Measurements from ENCODE around the gene RXRA.
A peak's percentile ranks its signal among the peaks of the same experiment; 100 is the strongest.

RXRA gene

DNA sequence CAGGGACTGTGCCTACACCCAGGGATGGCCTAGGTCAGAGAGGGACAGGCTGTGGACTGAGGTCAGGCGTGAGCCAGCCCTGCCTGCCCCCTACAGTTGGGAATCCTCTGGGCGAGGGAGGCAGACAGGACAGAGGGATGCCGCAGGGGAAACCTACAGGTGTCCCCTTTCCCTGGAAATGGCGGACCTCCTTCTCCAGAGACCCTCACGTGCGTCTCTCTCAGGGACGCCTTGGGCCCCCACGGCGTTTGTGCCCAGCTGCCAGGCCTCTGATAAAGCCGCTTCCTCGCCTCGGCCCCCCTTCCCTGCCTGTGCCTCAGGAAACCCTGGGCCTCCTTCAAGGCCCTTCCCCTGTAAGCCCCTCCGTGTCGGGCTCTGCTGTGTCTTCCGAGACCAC, 129.3 kb downstream of the RXRA start:
- H3K27ac ChIP-seq (replicated peaks), result peak overlapping the region; percentile 57
- no peaks in the 10 kb centered on the region for H3K27me3 ChIP-seq (ENCODE audit: insufficient read depth, poor library complexity, severe bottlenecking)
- no peak overlapping the region for H3K4me3 ChIP-seq (replicated peaks; ENCODE audit: insufficient read depth, low read length)
- DNase-seq (ENCODE audit: low read depth in 1 of 2, low spot score in 1 of 2), result no peak
- TF ChIP-seq, protein P1, sequence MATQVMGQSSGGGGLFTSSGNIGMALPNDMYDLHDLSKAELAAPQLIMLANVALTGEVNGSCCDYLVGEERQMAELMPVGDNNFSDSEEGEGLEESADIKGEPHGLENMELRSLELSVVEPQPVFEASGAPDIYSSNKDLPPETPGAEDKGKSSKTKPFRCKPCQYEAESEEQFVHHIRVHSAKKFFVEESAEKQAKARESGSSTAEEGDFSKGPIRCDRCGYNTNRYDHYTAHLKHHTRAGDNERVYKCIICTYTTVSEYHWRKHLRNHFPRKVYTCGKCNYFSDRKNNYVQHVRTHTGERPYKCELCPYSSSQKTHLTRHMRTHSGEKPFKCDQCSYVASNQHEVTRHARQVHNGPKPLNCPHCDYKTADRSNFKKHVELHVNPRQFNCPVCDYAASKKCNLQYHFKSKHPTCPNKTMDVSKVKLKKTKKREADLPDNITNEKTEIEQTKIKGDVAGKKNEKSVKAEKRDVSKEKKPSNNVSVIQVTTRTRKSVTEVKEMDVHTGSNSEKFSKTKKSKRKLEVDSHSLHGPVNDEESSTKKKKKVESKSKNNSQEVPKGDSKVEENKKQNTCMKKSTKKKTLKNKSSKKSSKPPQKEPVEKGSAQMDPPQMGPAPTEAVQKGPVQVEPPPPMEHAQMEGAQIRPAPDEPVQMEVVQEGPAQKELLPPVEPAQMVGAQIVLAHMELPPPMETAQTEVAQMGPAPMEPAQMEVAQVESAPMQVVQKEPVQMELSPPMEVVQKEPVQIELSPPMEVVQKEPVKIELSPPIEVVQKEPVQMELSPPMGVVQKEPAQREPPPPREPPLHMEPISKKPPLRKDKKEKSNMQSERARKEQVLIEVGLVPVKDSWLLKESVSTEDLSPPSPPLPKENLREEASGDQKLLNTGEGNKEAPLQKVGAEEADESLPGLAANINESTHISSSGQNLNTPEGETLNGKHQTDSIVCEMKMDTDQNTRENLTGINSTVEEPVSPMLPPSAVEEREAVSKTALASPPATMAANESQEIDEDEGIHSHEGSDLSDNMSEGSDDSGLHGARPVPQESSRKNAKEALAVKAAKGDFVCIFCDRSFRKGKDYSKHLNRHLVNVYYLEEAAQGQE (IDR thresholded peaks at IDR 0.05; ENCODE audit: insufficient replicate concordance, low read depth), result no peak
- TF ChIP-seq SPI1 (IDR thresholded peaks at IDR 0.05; ENCODE audit: borderline replicate concordance, low read depth) (no peak), GABPA (IDR thresholded peaks at IDR 0.05; ENCODE audit: low read depth) (no peak)

DNA sequence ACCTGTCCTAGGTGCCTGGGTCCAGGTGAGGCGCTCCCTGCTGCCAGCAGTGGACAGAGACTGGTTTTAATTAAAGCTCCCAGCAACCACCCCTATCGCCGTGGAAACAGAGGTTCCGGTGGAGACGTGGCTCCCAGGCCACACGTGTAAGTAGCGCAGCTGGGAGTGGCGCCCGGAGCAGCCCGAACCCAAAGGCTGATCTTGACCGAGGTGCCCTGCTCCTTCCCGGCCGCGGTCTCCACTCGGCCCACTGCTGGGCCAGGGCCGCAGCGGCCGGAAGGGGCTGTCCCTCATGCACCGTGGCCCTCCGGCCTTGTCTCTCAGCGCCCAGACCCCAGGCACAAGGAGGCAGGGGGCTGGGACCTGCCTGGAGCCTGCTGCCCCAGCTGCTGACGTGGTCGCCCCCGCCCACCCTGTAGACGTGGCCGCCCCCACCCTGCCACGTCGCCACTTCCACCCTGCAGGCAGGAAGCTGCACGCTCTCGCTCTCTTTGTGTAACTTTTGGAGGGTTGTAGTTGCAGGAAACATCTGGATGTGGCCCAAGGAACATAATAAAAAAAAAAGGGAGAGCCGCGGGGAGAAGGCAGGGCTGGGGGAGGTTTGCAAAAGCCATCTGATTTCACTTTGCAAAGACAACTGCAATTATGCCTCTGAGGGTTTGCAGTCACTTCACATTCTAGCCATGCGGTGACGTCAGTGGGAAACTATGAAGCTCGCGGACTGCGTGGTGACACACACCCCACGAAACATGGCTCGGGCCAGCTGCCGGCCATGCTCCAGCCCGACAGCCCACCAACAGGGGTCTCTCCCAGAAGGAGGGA, 129.9 kb downstream of the RXRA start:
- peak overlapping the region; percentile 57 for H3K27ac ChIP-seq (replicated peaks)

DNA sequence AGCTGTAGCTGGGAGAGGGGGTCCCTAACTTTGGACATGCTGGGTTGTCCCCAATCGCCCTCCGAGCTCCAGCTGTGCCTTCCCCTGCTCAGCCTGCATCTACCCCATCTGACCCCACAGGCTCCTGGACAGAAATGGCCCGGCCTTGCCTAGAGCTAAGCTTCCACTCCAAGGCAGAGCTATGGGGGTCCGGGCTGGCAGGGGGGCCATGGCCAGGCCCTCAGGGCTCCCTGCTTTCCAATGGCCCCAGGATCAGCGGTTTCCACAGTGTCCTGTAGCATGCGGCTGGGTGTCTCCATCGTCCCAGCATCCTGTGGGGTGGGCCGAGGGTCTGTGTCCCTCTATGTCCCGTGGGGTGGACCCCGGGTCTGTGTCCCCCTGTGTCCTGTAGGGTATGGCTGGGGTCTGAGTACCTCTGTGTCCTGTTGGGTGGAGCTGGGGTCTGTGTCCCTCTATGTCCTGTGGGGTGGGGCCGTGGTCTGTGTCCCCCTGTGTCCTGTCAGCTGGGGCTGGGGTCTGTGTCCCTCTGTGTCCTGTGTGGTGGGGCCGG, 130.6 kb downstream of the RXRA start:
- Histone ChIP-seq H3K27me3 (ENCODE audit: insufficient read depth, poor library complexity, severe bottlenecking) (no peaks in the 10 kb centered on the region), H3K4me3 (replicated peaks; ENCODE audit: insufficient read depth, low read length) (no peak overlapping the region), H3K27ac (replicated peaks) (peak overlapping the region; percentile 10; the same call in 1 of the 2 replicates)
- DNase-seq (ENCODE audit: low read depth in 1 of 2, low spot score in 1 of 2), result no peak
- TF ChIP-seq GABPA (IDR thresholded peaks at IDR 0.05; ENCODE audit: low read depth) (no peak), SPI1 (IDR thresholded peaks at IDR 0.05; ENCODE audit: borderline replicate concordance, low read depth) (no peak), POLR2AphosphoS5 (IDR thresholded peaks at IDR 0.05; ENCODE audit: low read depth) (no peak)
- TF ChIP-seq, protein P1 (IDR thresholded peaks at IDR 0.05; ENCODE audit: insufficient replicate concordance, low read depth), result no peak
- TF ChIP-seq, protein P2, sequence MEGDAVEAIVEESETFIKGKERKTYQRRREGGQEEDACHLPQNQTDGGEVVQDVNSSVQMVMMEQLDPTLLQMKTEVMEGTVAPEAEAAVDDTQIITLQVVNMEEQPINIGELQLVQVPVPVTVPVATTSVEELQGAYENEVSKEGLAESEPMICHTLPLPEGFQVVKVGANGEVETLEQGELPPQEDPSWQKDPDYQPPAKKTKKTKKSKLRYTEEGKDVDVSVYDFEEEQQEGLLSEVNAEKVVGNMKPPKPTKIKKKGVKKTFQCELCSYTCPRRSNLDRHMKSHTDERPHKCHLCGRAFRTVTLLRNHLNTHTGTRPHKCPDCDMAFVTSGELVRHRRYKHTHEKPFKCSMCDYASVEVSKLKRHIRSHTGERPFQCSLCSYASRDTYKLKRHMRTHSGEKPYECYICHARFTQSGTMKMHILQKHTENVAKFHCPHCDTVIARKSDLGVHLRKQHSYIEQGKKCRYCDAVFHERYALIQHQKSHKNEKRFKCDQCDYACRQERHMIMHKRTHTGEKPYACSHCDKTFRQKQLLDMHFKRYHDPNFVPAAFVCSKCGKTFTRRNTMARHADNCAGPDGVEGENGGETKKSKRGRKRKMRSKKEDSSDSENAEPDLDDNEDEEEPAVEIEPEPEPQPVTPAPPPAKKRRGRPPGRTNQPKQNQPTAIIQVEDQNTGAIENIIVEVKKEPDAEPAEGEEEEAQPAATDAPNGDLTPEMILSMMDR (IDR thresholded peaks at IDR 0.05; ENCODE audit: insufficient read depth, low read length), result no peak

More for the DNA sequence above, 129.9 kb downstream of the RXRA start:
- peak; percentile 58 to 70 for DNase-seq (ENCODE audit: low read depth in 1 of 2, low spot score in 1 of 2)
- Histone ChIP-seq H3K4me3 (replicated peaks; ENCODE audit: insufficient read depth, low read length) (0 out of 2 replicates have a peak overlapping the region, but pooled peaks have one; percentile 5), H3K27me3 (ENCODE audit: insufficient read depth, poor library complexity, severe bottlenecking) (no peaks in the 10 kb centered on the region)
- TF ChIP-seq, protein P1 (IDR thresholded peaks at IDR 0.05; ENCODE audit: insufficient replicate concordance, low read depth), result no peak
- TF ChIP-seq, protein P2 (IDR thresholded peaks at IDR 0.05; ENCODE audit: insufficient read depth, low read length), result no peak
- TF ChIP-seq POLR2AphosphoS5 (IDR thresholded peaks at IDR 0.05; ENCODE audit: low read depth) (0 out of 2 replicates have a peak, but pooled peaks have one; percentile 34), SPI1 (IDR thresholded peaks at IDR 0.05; ENCODE audit: borderline replicate concordance, low read depth) (peak; percentile 17; the same call in 1 of the 2 replicates), GABPA (IDR thresholded peaks at IDR 0.05; ENCODE audit: low read depth) (0 out of 2 replicates have a peak, but pooled peaks have one; percentile 15)
